Left ventricle myocardium inferior (tissue), 1 donor: ENCODE data around the gene NSRP1. TPM values are rescaled to one million over a fixed set of nuclear protein-coding genes. Genes with fewer than 3 reads are reported as not detected.

Experiments used
- DNase-seq: peaks from one replicate; pipeline ENCODE4 v3.0.0-alpha.2; 2020
- H3K27ac ChIP-seq: fragments of 200-600 bp; replicated peaks from 2 replicates; pipeline ENCODE4 v1.8.0; 2021
- H3K27me3 ChIP-seq: fragments of 200-600 bp; 2 replicates; pipeline ENCODE4 v1.8.0; 2021; ENCODE audit warnings: low read depth
- H3K36me3 ChIP-seq: fragments of 200-600 bp; 2 replicates; pipeline ENCODE4 v1.8.0; 2021
- H3K4me1 ChIP-seq: fragments of 200-600 bp; 2 replicates; pipeline ENCODE4 v1.8.0; 2021
- H3K4me3 ChIP-seq: fragments of 200-600 bp; 2 replicates; pipeline ENCODE4 v1.8.0; 2021; ENCODE audit warnings: mild to moderate bottlenecking, moderate library complexity
- H3K9me3 ChIP-seq: fragments of 200-600 bp; replicated peaks from 2 replicates; pipeline ENCODE4 v1.8.0; 2021
- intact Hi-C: fragments of 100-400 bp; cut with micrococcal nuclease; formaldehyde crosslinking; loops from one replicate; pipeline ENCODE4 v1.11.0; 2022
- total RNA-seq: library from RNA; stranded (reverse); fragmentation: NEBNext Ultra II Directional; extraction: Animal tissue kit (Norgen Biotek cat#: 25700); gene quantifications from one replicate; pipeline ENCODE4 v1.2.1, GENCODE V29; 2021
- TF ChIP-seq, protein P1 (sequence below): fragments of 200-600 bp; IDR thresholded peaks from 2 replicates; pipeline ENCODE4 v1.8.0; 2021; ENCODE audit warnings: antibody characterized with exemption, mild to moderate bottlenecking, borderline replicate concordance
- donor health status: DM: no; HTN: yes; CAD: no; lungs with severe emphysema.

NSRP1 gene
- total RNA-seq, 1 donor from 2014 or later = 26.9 TPM

DNA sequence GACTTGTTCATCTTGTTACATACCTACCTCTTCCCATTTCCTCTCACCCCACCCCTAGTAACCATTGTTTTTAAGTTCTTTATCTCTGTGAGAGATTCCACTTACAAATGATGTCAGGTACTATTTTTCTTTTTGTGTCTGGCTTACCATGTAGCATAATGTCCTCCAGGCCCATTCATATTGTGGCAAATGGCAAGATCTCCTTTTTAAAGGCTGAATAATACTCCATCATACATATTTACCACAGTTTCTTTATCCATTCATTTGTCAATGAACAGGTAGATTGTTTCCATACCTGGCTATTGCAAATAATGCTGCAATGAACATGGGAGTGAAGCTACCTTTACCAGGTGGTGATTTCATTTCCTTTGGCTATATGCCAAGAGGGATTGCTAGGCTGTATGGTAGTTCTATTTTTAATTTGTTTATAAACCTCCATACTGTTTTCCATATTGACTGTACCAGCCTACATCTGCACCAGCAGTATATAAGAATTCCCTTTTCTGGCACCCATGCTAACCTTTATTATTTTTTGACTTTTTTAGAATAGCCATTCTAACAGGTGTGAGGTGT lies 53.9 kb downstream of the NSRP1 start:
- peaks cover 25% of the 10 kb centered on the region for H3K36me3 ChIP-seq
- H3K4me3 ChIP-seq = no peak overlapping the region

DNA sequence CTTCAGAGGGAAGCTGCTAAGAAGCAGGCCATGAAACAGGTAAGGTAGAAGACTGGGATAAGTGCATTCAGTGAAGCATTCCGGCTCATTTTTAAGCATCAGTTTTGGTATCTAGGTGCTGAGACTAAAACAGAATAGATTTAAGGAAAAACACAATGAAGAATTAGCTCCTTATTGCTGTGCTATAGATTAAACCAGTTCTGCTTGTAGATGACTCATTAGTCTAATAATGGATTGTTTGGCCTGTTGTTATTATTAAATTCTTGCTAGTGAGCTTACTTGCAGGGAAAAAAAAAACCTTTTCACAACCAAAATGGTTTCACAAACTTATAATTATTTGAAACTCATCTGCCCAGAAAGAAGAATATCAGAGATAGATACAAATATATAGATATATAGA lies 55.9 kb downstream of the NSRP1 start:
- DNase-seq = no peak
- intact Hi-C loops = no loop called here
- TF ChIP-seq, protein P1, sequence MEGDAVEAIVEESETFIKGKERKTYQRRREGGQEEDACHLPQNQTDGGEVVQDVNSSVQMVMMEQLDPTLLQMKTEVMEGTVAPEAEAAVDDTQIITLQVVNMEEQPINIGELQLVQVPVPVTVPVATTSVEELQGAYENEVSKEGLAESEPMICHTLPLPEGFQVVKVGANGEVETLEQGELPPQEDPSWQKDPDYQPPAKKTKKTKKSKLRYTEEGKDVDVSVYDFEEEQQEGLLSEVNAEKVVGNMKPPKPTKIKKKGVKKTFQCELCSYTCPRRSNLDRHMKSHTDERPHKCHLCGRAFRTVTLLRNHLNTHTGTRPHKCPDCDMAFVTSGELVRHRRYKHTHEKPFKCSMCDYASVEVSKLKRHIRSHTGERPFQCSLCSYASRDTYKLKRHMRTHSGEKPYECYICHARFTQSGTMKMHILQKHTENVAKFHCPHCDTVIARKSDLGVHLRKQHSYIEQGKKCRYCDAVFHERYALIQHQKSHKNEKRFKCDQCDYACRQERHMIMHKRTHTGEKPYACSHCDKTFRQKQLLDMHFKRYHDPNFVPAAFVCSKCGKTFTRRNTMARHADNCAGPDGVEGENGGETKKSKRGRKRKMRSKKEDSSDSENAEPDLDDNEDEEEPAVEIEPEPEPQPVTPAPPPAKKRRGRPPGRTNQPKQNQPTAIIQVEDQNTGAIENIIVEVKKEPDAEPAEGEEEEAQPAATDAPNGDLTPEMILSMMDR = no peak

More for the DNA sequence above, 53.9 kb downstream of the NSRP1 start:
- H3K27ac ChIP-seq = no peak overlapping the region
- H3K4me1 ChIP-seq = no peaks in the 10 kb centered on the region
- H3K9me3 ChIP-seq = no peaks in the 10 kb centered on the region
- intact Hi-C loops = no loop called here
- DNase-seq = no peak
- TF ChIP-seq, protein P1 = no peak
- no peaks in the 10 kb centered on the region for H3K27me3 ChIP-seq

GRCh38 chr17:30173649-30174048 lies 57.0 kb downstream of the NSRP1 start:
- DNase-seq = no peak
- Histone ChIP-seq H3K9me3 (no peaks in the 10 kb centered on the region), H3K4me1 (no peaks in the 10 kb centered on the region), H3K27ac (no peak overlapping the region), H3K36me3 (peaks cover 33% of the 10 kb centered on the region), H3K4me3 (no peak overlapping the region), H3K27me3 (no peaks in the 10 kb centered on the region)
- intact Hi-C loops = no loop called here
- TF ChIP-seq, protein P1 = no peak

More for the DNA sequence above, 55.9 kb downstream of the NSRP1 start:
- Histone ChIP-seq H3K27me3 (no peaks in the 10 kb centered on the region), H3K9me3 (no peaks in the 10 kb centered on the region), H3K36me3 (peaks cover 26% of the 10 kb centered on the region), H3K4me1 (no peaks in the 10 kb centered on the region), H3K27ac (no peak overlapping the region), H3K4me3 (no peak overlapping the region)

GRCh38 chr17:30174556-30174955 lies 57.9 kb downstream of the NSRP1 start:
- Histone ChIP-seq H3K4me1 (no peaks in the 10 kb centered on the region), H3K27ac (no peak overlapping the region), H3K36me3 (peaks cover 42% of the 10 kb centered on the region), H3K4me3 (no peak overlapping the region), H3K27me3 (no peaks in the 10 kb centered on the region), H3K9me3 (no peaks in the 10 kb centered on the region)
- TF ChIP-seq, protein P1 = no peak
- DNase-seq = no peak
- intact Hi-C loops = no loop called here

DNA sequence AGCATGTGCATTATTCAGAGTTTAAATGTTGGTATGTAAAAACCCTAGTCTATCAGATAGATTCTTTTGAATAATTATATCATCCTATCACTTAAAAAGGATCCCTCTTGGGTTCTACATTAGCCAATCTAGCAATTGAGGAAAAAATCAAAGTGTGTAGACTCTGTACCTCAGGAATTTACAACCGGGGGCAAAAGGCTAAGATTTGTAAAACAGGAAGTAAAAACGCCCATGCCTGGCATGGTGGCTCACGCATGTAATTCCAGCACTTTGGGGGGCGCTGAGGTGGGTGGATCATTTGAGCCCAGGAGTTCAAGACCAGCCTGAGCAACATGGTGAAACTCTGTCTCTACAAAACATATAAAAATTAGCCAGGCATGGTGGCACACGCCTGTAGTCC lies 60.2 kb downstream of the NSRP1 start:
- no peaks in the 10 kb centered on the region for H3K27me3 ChIP-seq
- H3K27ac ChIP-seq = no peak overlapping the region
- DNase-seq = no peak
- no peaks in the 10 kb centered on the region for H3K4me1 ChIP-seq
- no peaks in the 10 kb centered on the region for H3K9me3 ChIP-seq
- TF ChIP-seq, protein P1 = no peak
- H3K4me3 ChIP-seq = no peak overlapping the region
- peaks cover 62% of the 10 kb centered on the region for H3K36me3 ChIP-seq
- intact Hi-C loops = no loop called here
